Measurements from ENCODE around the gene MMEL1.

DNA sequence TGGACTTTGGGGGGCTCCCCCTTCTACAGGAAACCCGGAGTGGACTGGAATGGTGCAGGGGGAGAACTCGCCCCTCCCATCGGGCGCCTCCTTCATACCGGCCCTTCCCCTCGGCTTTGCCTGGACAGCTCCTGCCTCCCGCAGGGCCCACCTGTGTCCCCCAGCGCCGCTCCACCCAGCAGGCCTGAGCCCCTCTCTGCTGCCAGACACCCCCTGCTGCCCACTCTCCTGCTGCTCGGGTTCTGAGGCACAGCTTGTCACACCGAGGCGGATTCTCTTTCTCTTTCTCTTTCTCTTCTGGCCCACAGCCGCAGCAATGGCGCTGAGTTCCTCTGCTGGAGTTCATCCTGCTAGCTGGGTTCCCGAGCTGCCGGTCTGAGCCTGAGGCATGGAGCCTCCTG is 76.5 kb downstream of the MMEL1 start, which contains the start of gene TNFRSF14:
- TF ChIP-seq, protein P1, sequence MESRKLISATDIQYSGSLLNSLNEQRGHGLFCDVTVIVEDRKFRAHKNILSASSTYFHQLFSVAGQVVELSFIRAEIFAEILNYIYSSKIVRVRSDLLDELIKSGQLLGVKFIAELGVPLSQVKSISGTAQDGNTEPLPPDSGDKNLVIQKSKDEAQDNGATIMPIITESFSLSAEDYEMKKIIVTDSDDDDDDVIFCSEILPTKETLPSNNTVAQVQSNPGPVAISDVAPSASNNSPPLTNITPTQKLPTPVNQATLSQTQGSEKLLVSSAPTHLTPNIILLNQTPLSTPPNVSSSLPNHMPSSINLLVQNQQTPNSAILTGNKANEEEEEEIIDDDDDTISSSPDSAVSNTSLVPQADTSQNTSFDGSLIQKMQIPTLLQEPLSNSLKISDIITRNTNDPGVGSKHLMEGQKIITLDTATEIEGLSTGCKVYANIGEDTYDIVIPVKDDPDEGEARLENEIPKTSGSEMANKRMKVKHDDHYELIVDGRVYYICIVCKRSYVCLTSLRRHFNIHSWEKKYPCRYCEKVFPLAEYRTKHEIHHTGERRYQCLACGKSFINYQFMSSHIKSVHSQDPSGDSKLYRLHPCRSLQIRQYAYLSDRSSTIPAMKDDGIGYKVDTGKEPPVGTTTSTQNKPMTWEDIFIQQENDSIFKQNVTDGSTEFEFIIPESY (IDR thresholded peaks at IDR 0.05; ENCODE audit: borderline replicate concordance, low read depth): no peak
- TF ChIP-seq, protein P2, sequence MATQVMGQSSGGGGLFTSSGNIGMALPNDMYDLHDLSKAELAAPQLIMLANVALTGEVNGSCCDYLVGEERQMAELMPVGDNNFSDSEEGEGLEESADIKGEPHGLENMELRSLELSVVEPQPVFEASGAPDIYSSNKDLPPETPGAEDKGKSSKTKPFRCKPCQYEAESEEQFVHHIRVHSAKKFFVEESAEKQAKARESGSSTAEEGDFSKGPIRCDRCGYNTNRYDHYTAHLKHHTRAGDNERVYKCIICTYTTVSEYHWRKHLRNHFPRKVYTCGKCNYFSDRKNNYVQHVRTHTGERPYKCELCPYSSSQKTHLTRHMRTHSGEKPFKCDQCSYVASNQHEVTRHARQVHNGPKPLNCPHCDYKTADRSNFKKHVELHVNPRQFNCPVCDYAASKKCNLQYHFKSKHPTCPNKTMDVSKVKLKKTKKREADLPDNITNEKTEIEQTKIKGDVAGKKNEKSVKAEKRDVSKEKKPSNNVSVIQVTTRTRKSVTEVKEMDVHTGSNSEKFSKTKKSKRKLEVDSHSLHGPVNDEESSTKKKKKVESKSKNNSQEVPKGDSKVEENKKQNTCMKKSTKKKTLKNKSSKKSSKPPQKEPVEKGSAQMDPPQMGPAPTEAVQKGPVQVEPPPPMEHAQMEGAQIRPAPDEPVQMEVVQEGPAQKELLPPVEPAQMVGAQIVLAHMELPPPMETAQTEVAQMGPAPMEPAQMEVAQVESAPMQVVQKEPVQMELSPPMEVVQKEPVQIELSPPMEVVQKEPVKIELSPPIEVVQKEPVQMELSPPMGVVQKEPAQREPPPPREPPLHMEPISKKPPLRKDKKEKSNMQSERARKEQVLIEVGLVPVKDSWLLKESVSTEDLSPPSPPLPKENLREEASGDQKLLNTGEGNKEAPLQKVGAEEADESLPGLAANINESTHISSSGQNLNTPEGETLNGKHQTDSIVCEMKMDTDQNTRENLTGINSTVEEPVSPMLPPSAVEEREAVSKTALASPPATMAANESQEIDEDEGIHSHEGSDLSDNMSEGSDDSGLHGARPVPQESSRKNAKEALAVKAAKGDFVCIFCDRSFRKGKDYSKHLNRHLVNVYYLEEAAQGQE (IDR thresholded peaks at IDR 0.05; ENCODE audit: low read depth, low read length): no peak
- TF ChIP-seq POLR2AphosphoS5 (IDR thresholded peaks at IDR 0.05; ENCODE audit: low read depth, low read length) (no peak), RXRA (IDR thresholded peaks at IDR 0.05; ENCODE audit: borderline replicate concordance, low read depth) (no peak)
- TF ChIP-seq, protein P3, sequence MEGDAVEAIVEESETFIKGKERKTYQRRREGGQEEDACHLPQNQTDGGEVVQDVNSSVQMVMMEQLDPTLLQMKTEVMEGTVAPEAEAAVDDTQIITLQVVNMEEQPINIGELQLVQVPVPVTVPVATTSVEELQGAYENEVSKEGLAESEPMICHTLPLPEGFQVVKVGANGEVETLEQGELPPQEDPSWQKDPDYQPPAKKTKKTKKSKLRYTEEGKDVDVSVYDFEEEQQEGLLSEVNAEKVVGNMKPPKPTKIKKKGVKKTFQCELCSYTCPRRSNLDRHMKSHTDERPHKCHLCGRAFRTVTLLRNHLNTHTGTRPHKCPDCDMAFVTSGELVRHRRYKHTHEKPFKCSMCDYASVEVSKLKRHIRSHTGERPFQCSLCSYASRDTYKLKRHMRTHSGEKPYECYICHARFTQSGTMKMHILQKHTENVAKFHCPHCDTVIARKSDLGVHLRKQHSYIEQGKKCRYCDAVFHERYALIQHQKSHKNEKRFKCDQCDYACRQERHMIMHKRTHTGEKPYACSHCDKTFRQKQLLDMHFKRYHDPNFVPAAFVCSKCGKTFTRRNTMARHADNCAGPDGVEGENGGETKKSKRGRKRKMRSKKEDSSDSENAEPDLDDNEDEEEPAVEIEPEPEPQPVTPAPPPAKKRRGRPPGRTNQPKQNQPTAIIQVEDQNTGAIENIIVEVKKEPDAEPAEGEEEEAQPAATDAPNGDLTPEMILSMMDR (IDR thresholded peaks at IDR 0.05): no peak
- TF ChIP-seq, protein P4, sequence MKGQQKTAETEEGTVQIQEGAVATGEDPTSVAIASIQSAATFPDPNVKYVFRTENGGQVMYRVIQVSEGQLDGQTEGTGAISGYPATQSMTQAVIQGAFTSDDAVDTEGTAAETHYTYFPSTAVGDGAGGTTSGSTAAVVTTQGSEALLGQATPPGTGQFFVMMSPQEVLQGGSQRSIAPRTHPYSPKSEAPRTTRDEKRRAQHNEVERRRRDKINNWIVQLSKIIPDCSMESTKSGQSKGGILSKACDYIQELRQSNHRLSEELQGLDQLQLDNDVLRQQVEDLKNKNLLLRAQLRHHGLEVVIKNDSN (IDR thresholded peaks at IDR 0.05; ENCODE audit: borderline replicate concordance, low read depth): no peak
